ENCODE data around the gene RIMBP2. TPM values are rescaled to one million over a fixed set of nuclear protein-coding genes. Genes with fewer than 3 reads are reported as not detected.

Gene RIMBP2
- total RNA-seq, 6 experiments from 2014 or later: not detected

GRCh38 chr12:130488358-130488710, 227.8 kb downstream of the RIMBP2 start:
- no peak for TF ChIP-seq CTCF (IDR thresholded peaks at IDR 0.05)
- Mint-ChIP-seq H3K27ac (no peak overlapping the region), H3K9me3 (peaks cover 59% of the 10 kb centered on the region), H3K27me3 (ENCODE audit: insufficient read depth) (peaks cover 3% of the 10 kb centered on the region), H3K36me3 (ENCODE audit: low read depth) (no peaks in the 10 kb centered on the region; the same call in none of the 2 replicates), H3K4me1 (ENCODE audit: low read depth) (no peaks in the 10 kb centered on the region), H3K4me3 (no peak overlapping the region)
- DNase-seq: no peak

- no peak for TF ChIP-seq CTCF (IDR thresholded peaks at IDR 0.05)
- no peak overlapping the region for H3K4me3 Mint-ChIP-seq
These were observed 228.3 kb downstream of the RIMBP2 start for GRCh38 chr12:130487636-130488357.

GRCh38 chr12:130486891-130487416, 229.1 kb downstream of the RIMBP2 start:
- no peaks in the 10 kb centered on the region; the same call in none of the 2 replicates for H3K36me3 Mint-ChIP-seq (ENCODE audit: low read depth)
- H3K27ac Mint-ChIP-seq: no peak overlapping the region

More at GRCh38 chr12:130487636-130488357, 228.3 kb downstream of the RIMBP2 start:
- Mint-ChIP-seq H3K4me1 (ENCODE audit: low read depth) (no peaks in the 10 kb centered on the region), H3K36me3 (ENCODE audit: low read depth) (no peaks in the 10 kb centered on the region; the same call in none of the 2 replicates), H3K9me3 (peaks cover 59% of the 10 kb centered on the region), H3K27me3 (ENCODE audit: insufficient read depth) (peaks cover 3% of the 10 kb centered on the region), H3K27ac (no peak overlapping the region)
- DNase-seq: no peak

GRCh38 chr12:130486146-130486435, 230.0 kb downstream of the RIMBP2 start:
- Mint-ChIP-seq H3K27me3 (ENCODE audit: insufficient read depth) (peaks cover 3% of the 10 kb centered on the region), H3K4me3 (no peak overlapping the region), H3K27ac (no peak overlapping the region), H3K9me3 (peaks cover 55% of the 10 kb centered on the region), H3K4me1 (ENCODE audit: low read depth) (no peaks in the 10 kb centered on the region), H3K36me3 (ENCODE audit: low read depth) (no peaks in the 10 kb centered on the region; the same call in none of the 2 replicates)
- TF ChIP-seq CTCF (IDR thresholded peaks at IDR 0.05): no peak
- no peak for DNase-seq

More at GRCh38 chr12:130486891-130487416, 229.1 kb downstream of the RIMBP2 start:
- H3K9me3 Mint-ChIP-seq: peaks cover 58% of the 10 kb centered on the region
- peaks cover 3% of the 10 kb centered on the region for H3K27me3 Mint-ChIP-seq (ENCODE audit: insufficient read depth)
- H3K4me3 Mint-ChIP-seq: no peak overlapping the region
- no peak for TF ChIP-seq CTCF (IDR thresholded peaks at IDR 0.05)
- H3K4me1 Mint-ChIP-seq (ENCODE audit: low read depth): no peaks in the 10 kb centered on the region
- no peak for DNase-seq

GRCh38 chr12:130485291-130486145, 230.6 kb downstream of the RIMBP2 start:
- TF ChIP-seq CTCF (IDR thresholded peaks at IDR 0.05): no peak
- Mint-ChIP-seq H3K36me3 (ENCODE audit: low read depth) (no peaks in the 10 kb centered on the region; the same call in 1 of the 2 replicates), H3K4me3 (no peak overlapping the region), H3K4me1 (ENCODE audit: low read depth) (no peaks in the 10 kb centered on the region), H3K27me3 (ENCODE audit: insufficient read depth) (peaks cover 3% of the 10 kb centered on the region), H3K27ac (no peak overlapping the region), H3K9me3 (peaks cover 55% of the 10 kb centered on the region)
- DNase-seq: no peak

All from HFFc6 (cell line).